ENCODE data around the gene PBRM1. TPM values are rescaled to one million over a fixed set of nuclear protein-coding genes. Genes with fewer than 3 reads are reported as not detected.

PBRM1 gene
- total RNA-seq, 1 donor from 2014 or later, result 116 TPM

GRCh38 chr3:52529376-52530333 is 156.1 kb downstream of the PBRM1 start:
- Histone ChIP-seq H4K20me1 (ENCODE audit: low read depth) (peaks cover 54% of the 10 kb centered on the region), H3K27me3 (no peaks in the 10 kb centered on the region), H2AFZ (replicated peaks) (no peak overlapping the region), H3F3A (ENCODE audit: low read depth) (peaks cover 8% of the 10 kb centered on the region), H3K27ac (no peak overlapping the region), H3K36me3 (no peaks in the 10 kb centered on the region), H3K4me1 (peaks cover 18% of the 10 kb centered on the region), H3K9me3 (ENCODE audit: low read depth) (no peaks in the 10 kb centered on the region), H3K79me2 (ENCODE audit: low read depth) (peaks cover 40% of the 10 kb centered on the region), H3K4me3 (no peak overlapping the region), H3K4me2 (no peak overlapping the region), H3K9ac (no peak overlapping the region)
- no peak for DNase-seq (ENCODE audit: low spot score)
- no peaks in the 10 kb centered on the region for H3K9me3 Mint-ChIP-seq
- TF ChIP-seq EZH2 (IDR thresholded peaks at IDR 0.05), result no peak
- TF ChIP-seq EZH2phosphoT487 (IDR thresholded peaks at IDR 0.05), result no peak
- TF ChIP-seq CTCF (IDR thresholded peaks at IDR 0.05), result no peak
- H3K4me1 Mint-ChIP-seq, result peaks cover 27% of the 10 kb centered on the region
- peak overlapping the region; percentile 54 for H3K27ac Mint-ChIP-seq
- H3K4me3 Mint-ChIP-seq, result no peak overlapping the region
- H3K36me3 Mint-ChIP-seq, result peaks cover 5% of the 10 kb centered on the region
- H3K27me3 Mint-ChIP-seq (ENCODE audit: insufficient read depth, low read depth), result peaks cover 8% of the 10 kb centered on the region

- H3K9me3 Mint-ChIP-seq, result no peaks in the 10 kb centered on the region
- no peak overlapping the region for H3K4me3 Mint-ChIP-seq
- peak; percentile 1 for DNase-seq (ENCODE audit: low spot score)
- Histone ChIP-seq H3K4me2 (no peak overlapping the region), H3K4me3 (no peak overlapping the region), H3K36me3 (no peaks in the 10 kb centered on the region), H3K27ac (no peak overlapping the region), H3K27me3 (no peaks in the 10 kb centered on the region), H3K79me2 (ENCODE audit: low read depth) (peaks cover 40% of the 10 kb centered on the region), H2AFZ (replicated peaks) (no peak overlapping the region), H4K20me1 (ENCODE audit: low read depth) (peaks cover 54% of the 10 kb centered on the region), H3K9ac (no peak overlapping the region), H3K4me1 (peaks cover 13% of the 10 kb centered on the region), H3K9me3 (ENCODE audit: low read depth) (no peaks in the 10 kb centered on the region), H3F3A (ENCODE audit: low read depth) (no peaks in the 10 kb centered on the region)
- peaks cover 25% of the 10 kb centered on the region for H3K4me1 Mint-ChIP-seq
- H3K27me3 Mint-ChIP-seq (ENCODE audit: insufficient read depth, low read depth), result peaks cover 8% of the 10 kb centered on the region
- H3K27ac Mint-ChIP-seq, result no peak overlapping the region
- TF ChIP-seq EZH2phosphoT487 (IDR thresholded peaks at IDR 0.05) (no peak), CTCF (IDR thresholded peaks at IDR 0.05) (no peak), EZH2 (IDR thresholded peaks at IDR 0.05) (no peak)
- peaks cover 12% of the 10 kb centered on the region for H3K36me3 Mint-ChIP-seq
These were observed 156.9 kb downstream of the PBRM1 start for GRCh38 chr3:52528586-52529375.

GRCh38 chr3:52527732-52528585 is 157.8 kb downstream of the PBRM1 start:
- Mint-ChIP-seq H3K27ac (no peak overlapping the region), H3K36me3 (peaks cover 12% of the 10 kb centered on the region), H3K27me3 (ENCODE audit: insufficient read depth, low read depth) (peaks cover 8% of the 10 kb centered on the region), H3K9me3 (no peaks in the 10 kb centered on the region), H3K4me1 (peaks cover 25% of the 10 kb centered on the region), H3K4me3 (no peak overlapping the region)
- no peak overlapping the region for H3K4me3 ChIP-seq
- H3K79me2 ChIP-seq (ENCODE audit: low read depth), result peaks cover 36% of the 10 kb centered on the region
- DNase-seq (ENCODE audit: low spot score), result no peak
- H3K36me3 ChIP-seq, result no peaks in the 10 kb centered on the region
- H3F3A ChIP-seq (ENCODE audit: low read depth), result no peaks in the 10 kb centered on the region
- peaks cover 54% of the 10 kb centered on the region for H4K20me1 ChIP-seq (ENCODE audit: low read depth)
- TF ChIP-seq EZH2phosphoT487 (IDR thresholded peaks at IDR 0.05) (no peak), CTCF (IDR thresholded peaks at IDR 0.05) (no peak), EZH2 (IDR thresholded peaks at IDR 0.05) (no peak)
- H3K4me1 ChIP-seq, result peaks cover 13% of the 10 kb centered on the region
- H3K27ac ChIP-seq, result no peak overlapping the region
- H3K9ac ChIP-seq, result no peak overlapping the region
- H3K27me3 ChIP-seq, result no peaks in the 10 kb centered on the region
- no peaks in the 10 kb centered on the region for H3K9me3 ChIP-seq (ENCODE audit: low read depth)
- H2AFZ ChIP-seq (replicated peaks), result no peak overlapping the region
- H3K4me2 ChIP-seq, result no peak overlapping the region

Data from neural progenitor cell (in vitro differentiated cells).